ENCODE data around the gene DGKE.

The DGKE gene

DNA sequence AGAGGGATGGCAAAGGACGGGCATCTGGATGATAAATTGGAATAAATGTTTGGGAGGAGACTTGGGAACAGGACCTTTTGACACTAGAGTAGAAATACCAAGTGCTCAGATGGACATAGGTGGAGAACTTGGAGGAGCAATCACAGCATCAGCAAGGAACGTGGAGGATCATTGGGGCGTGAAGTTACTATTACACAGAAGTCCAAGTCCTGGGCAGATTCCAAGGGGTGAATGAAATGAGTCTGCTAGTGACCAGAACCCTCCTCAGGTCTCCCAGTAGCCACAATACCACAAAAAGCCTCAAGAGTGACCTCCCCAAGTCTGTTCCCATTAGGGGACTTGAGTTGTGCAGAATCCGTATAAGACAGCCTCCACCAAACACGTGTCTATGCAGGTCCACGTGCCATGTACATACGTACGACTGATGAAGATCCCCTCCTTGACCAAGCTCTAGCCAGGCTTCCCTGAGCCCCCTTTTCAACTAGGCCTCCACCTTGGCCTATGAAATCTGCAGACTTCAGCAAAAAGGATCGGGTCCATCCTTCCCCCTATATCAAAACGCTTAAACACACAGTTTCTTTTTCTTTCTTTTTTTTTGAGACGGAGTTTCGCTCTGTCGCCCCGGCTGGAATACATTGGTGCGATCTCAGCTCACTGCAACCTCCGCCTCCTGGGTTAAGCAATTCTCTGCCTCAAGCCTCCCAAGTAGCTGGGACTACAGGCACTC, 2.4 kb upstream of the DGKE start:
- Histone ChIP-seq H2AFZ (no peak overlapping the region), H3K27ac (no peak overlapping the region), H3K4me1 (peaks cover 10% of the 10 kb centered on the region), H3K4me3 (ENCODE audit: low read depth, low read length) (no peak overlapping the region), H3K79me2 (no peaks in the 10 kb centered on the region), H3K9ac (no peak overlapping the region), H3K27me3 (ENCODE audit: control insufficient read depth, insufficient read depth, low read length) (no peaks in the 10 kb centered on the region), H3K36me3 (ENCODE audit: control insufficient read depth, insufficient read depth, low read length) (no peaks in the 10 kb centered on the region), H3K4me2 (ENCODE audit: low read length) (no peak overlapping the region), H3K9me3 (ENCODE audit: control insufficient read depth, low read length) (no peaks in the 10 kb centered on the region)
- TF ChIP-seq, protein P1, sequence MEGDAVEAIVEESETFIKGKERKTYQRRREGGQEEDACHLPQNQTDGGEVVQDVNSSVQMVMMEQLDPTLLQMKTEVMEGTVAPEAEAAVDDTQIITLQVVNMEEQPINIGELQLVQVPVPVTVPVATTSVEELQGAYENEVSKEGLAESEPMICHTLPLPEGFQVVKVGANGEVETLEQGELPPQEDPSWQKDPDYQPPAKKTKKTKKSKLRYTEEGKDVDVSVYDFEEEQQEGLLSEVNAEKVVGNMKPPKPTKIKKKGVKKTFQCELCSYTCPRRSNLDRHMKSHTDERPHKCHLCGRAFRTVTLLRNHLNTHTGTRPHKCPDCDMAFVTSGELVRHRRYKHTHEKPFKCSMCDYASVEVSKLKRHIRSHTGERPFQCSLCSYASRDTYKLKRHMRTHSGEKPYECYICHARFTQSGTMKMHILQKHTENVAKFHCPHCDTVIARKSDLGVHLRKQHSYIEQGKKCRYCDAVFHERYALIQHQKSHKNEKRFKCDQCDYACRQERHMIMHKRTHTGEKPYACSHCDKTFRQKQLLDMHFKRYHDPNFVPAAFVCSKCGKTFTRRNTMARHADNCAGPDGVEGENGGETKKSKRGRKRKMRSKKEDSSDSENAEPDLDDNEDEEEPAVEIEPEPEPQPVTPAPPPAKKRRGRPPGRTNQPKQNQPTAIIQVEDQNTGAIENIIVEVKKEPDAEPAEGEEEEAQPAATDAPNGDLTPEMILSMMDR (IDR thresholded peaks at IDR 0.05): no peak

DNA sequence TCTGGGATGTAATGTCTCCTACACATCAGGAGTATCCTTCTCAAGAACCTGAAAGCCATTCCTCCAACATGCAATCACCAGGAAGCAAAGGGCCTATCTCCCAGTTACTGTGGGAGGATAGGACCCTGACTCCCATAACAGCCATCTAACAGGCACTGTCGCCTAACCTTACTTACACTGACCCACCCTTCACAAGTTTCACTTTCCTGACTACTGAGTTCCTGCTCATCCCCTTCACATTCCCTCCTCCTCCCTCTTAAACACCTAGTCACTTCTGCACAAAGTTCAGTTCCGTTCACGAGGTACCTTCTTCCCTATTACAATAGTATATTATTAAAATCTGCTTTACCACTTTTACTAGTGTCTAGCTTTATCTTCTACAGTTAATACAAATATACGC, 1.5 kb upstream of the DGKE start:
- TF ChIP-seq, protein P1 (IDR thresholded peaks at IDR 0.05): no peak
- peaks cover 10% of the 10 kb centered on the region for H3K4me1 ChIP-seq
- H3K9ac ChIP-seq: no peak overlapping the region
- no peak overlapping the region for H3K4me3 ChIP-seq (ENCODE audit: low read depth, low read length)
- no peaks in the 10 kb centered on the region for H3K36me3 ChIP-seq (ENCODE audit: control insufficient read depth, insufficient read depth, low read length)
- no peak overlapping the region for H3K27ac ChIP-seq
- H2AFZ ChIP-seq: no peak overlapping the region
- H3K4me2 ChIP-seq (ENCODE audit: low read length): peak overlapping the region; percentile 83
- no peaks in the 10 kb centered on the region for H3K27me3 ChIP-seq (ENCODE audit: control insufficient read depth, insufficient read depth, low read length)
- H3K9me3 ChIP-seq (ENCODE audit: control insufficient read depth, low read length): no peaks in the 10 kb centered on the region
- no peaks in the 10 kb centered on the region for H3K79me2 ChIP-seq

DNA sequence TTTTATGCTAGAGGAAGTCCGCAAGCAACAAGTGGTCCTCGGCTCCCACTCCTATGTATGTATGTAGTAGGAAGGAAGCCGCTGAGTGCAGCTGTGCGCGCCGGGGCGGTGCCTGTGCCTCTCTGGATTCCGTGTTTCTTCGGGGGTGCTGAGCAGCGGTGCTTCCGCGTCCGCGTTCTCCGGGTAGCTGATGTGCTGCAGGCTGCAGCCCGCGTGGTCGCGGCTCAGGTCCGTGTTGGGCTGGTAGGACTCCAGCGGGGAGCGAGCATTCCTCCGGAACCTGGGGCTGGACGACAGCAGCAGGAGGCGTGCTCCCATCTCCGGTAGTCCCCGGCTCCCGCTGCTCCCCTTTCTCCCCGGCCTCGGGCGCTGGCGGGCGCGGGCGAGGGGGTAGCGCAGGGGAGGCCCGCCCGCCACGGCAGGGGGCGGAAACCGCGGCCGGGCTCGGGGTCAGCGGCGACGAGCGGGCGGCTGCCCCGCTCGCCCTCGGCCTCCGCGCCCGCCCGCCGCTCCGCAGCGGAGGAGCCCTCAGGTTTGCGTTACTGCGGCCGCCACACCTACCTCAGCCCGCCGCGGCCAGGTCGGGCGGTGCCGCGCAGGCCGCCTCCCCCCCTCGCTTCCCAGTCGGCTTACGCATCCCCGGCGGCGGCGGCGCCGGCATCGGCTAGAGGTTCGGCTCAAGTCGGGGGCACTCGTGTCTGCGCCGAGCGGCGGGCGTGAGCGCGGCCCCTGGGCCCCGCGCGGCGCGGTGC, 718 bp upstream of the DGKE start:
- H3K9me3 ChIP-seq (ENCODE audit: control insufficient read depth, low read length): no peaks in the 10 kb centered on the region
- no peaks in the 10 kb centered on the region for H3K27me3 ChIP-seq (ENCODE audit: control insufficient read depth, insufficient read depth, low read length)
- peak overlapping the region; percentile 62 for H3K4me3 ChIP-seq (ENCODE audit: low read depth, low read length)
- H3K9ac ChIP-seq: no peak overlapping the region
- no peak overlapping the region for H3K27ac ChIP-seq
- TF ChIP-seq, protein P1 (IDR thresholded peaks at IDR 0.05): no peak
- H2AFZ ChIP-seq: peak overlapping the region; percentile 98
- no peaks in the 10 kb centered on the region for H3K79me2 ChIP-seq
- H3K4me2 ChIP-seq (ENCODE audit: low read length): peak overlapping the region; percentile 91
- H3K4me1 ChIP-seq: peaks cover 10% of the 10 kb centered on the region
- no peaks in the 10 kb centered on the region for H3K36me3 ChIP-seq (ENCODE audit: control insufficient read depth, insufficient read depth, low read length)

DNA sequence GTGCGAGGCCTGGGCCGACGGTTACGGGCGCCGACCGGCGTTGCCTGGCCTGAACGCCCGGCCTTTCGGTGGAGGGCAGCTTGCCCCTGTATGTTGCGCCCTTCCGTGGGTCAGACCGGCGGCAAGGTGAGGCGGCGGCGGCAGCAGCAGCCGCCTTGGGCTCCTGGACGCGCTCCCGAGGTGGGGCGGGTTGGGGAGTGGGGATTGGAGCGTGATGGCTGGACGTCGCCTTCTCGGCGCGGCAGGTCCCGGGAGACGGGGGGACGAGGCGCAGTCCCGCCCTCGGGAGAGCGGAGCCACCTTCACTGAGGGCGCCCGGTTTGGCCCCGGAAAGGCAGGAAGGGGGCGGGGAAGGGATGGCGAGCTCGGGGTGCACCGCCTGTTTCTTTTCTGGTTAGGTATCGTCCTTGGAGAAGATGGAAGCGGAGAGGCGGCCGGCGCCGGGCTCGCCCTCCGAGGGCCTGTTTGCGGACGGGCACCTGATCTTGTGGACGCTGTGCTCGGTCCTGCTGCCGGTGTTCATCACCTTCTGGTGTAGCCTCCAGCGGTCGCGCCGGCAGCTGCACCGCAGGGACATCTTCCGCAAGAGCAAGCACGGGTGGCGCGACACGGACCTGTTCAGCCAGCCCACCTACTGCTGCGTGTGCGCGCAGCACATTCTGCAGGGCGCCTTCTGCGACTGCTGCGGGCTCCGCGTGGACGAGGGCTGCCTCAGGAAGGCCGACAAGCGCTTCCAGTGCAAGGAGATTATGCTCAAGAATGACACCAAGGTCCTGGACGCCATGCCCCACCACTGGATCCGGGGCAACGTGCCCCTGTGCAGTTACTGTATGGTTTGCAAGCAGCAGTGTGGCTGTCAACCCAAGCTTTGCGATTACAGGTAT, 671 bp downstream of the DGKE start:
- Histone ChIP-seq H3K9me3 (ENCODE audit: control insufficient read depth, low read length) (no peaks in the 10 kb centered on the region), H3K9ac (peak overlapping the region; percentile 39), H3K4me1 (peaks cover 10% of the 10 kb centered on the region), H3K79me2 (peaks cover under 1% of the 10 kb centered on the region), H3K4me2 (ENCODE audit: low read length) (peak overlapping the region; percentile 91), H2AFZ (peak overlapping the region; percentile 98), H3K36me3 (ENCODE audit: control insufficient read depth, insufficient read depth, low read length) (no peaks in the 10 kb centered on the region), H3K4me3 (ENCODE audit: low read depth, low read length) (peak overlapping the region; percentile 62), H3K27me3 (ENCODE audit: control insufficient read depth, insufficient read depth, low read length) (no peaks in the 10 kb centered on the region), H3K27ac (peak overlapping the region; percentile 82)
- TF ChIP-seq, protein P1 (IDR thresholded peaks at IDR 0.05): peak; percentile 8

Data from parathyroid adenoma (tissue), 2 donors.